HG02798 (cell line): Measurements from ENCODE around the gene CPED1.
"Not testable (repeated sequence)": the region's sequence is repeated elsewhere in the genome, so short reads cannot be mapped to it uniquely, and the experiment has no call there.

Source experiments
- ATAC-seq: cut with Tn5 transposase; IDR thresholded peaks from one replicate; pipeline ENCODE4 v1.9.1; 2021; ENCODE audit warnings: mild to moderate bottlenecking; ENCODE audit not compliant: unreplicated experiment, poor library complexity

The CPED1 gene

GRCh38 chr7:121058975-121059374 lies 70.5 kb downstream of the CPED1 start:
- no peak for ATAC-seq

- ATAC-seq: not testable (repeated sequence)
Measured at GRCh38 chr7:121059979-121060509, 71.5 kb downstream of the CPED1 start.

GRCh38 chr7:121061677-121062582 lies 73.4 kb downstream of the CPED1 start:
- ATAC-seq: no peak

GRCh38 chr7:121062671-121063279 lies 74.3 kb downstream of the CPED1 start:
- ATAC-seq: no peak

- ATAC-seq: not testable (repeated sequence)
Measured at GRCh38 chr7:121067717-121068116, 79.2 kb downstream of the CPED1 start.

- no peak for ATAC-seq
Measured at GRCh38 chr7:121069346-121070100, 81.0 kb downstream of the CPED1 start.

GRCh38 chr7:121071132-121071531 lies 82.6 kb downstream of the CPED1 start:
- ATAC-seq: no peak

- ATAC-seq: no peak
Measured at GRCh38 chr7:121071662-121072061, 83.2 kb downstream of the CPED1 start.

- no peak for ATAC-seq
Measured at GRCh38 chr7:121072826-121073225, 84.3 kb downstream of the CPED1 start.

- no peak for ATAC-seq
Measured at GRCh38 chr7:121073463-121074099, 85.1 kb downstream of the CPED1 start.

GRCh38 chr7:121075424-121075841 lies 86.9 kb downstream of the CPED1 start:
- not testable (repeated sequence) for ATAC-seq

- ATAC-seq: no peak
Measured at GRCh38 chr7:121075952-121076349, 87.4 kb downstream of the CPED1 start.

- ATAC-seq: no peak
Measured at GRCh38 chr7:121076350-121077164, 88.0 kb downstream of the CPED1 start.

GRCh38 chr7:121077165-121077630 lies 88.7 kb downstream of the CPED1 start:
- no peak for ATAC-seq

GRCh38 chr7:121078701-121079227 lies 90.3 kb downstream of the CPED1 start:
- ATAC-seq: no peak

- no peak for ATAC-seq
Measured at GRCh38 chr7:121079425-121080169, 91.1 kb downstream of the CPED1 start.

- ATAC-seq: no peak
Measured at GRCh38 chr7:121080257-121080912, 91.9 kb downstream of the CPED1 start.

- no peak for ATAC-seq
Measured at GRCh38 chr7:121080913-121081326, 92.4 kb downstream of the CPED1 start.
